RWPE1 (cell line): Measurements from ENCODE around the gene NUAK2.
A peak's percentile ranks its signal among the peaks of the same experiment; 100 is the strongest.

Source experiments
- CTCF ChIA-PET: fragments of 350-600 bp; sonication (Branson Sonifier 250); formaldehyde crosslinking; extraction: SDS; loops from one replicate; lab custom pipeline; 2021; lab: Yijun Ruan, JAX
- POLR2A ChIA-PET: fragments of 400-600 bp; formaldehyde crosslinking; extraction: SDS; loops from one replicate; lab custom pipeline; 2020; ENCODE audit warnings: antibody characterized with exemption; ENCODE audit not compliant: low non-redundant PET; lab: Yijun Ruan, JAX
- DNase-seq: peaks from one replicate; pipeline ENCODE4 v3.0.0; 2012; ENCODE audit warnings: low spot score
- H3K27ac ChIP-seq: fragments of 450-650 bp; 2 replicates; pipeline ENCODE4 v1.5.1; 2017
- TF ChIP-seq, protein P1 (sequence below): fragments of 450-650 bp; conservative IDR thresholded peaks from 2 replicates; pipeline ENCODE4 v1.5.1; 2017; ENCODE audit warnings: low read depth, mild to moderate bottlenecking

Gene NUAK2

GRCh38 chr1:205266611-205267305 lies 54.8 kb downstream of the NUAK2 start:
- ChIA-PET CTCF (interaction anchor here (0.6 to 1.7 kb wide), 8 partner anchors 10 to 87 kb away, joined by 3 to 8 read pairs (median 5); partner anchors contain the start of gene NUAK2), POLR2A (interaction anchor here (0.8 kb wide), 1 partner anchor 93 kb away, joined by 3 read pairs; no protein-coding TSS in a partner anchor)
- TF ChIP-seq, protein P1, sequence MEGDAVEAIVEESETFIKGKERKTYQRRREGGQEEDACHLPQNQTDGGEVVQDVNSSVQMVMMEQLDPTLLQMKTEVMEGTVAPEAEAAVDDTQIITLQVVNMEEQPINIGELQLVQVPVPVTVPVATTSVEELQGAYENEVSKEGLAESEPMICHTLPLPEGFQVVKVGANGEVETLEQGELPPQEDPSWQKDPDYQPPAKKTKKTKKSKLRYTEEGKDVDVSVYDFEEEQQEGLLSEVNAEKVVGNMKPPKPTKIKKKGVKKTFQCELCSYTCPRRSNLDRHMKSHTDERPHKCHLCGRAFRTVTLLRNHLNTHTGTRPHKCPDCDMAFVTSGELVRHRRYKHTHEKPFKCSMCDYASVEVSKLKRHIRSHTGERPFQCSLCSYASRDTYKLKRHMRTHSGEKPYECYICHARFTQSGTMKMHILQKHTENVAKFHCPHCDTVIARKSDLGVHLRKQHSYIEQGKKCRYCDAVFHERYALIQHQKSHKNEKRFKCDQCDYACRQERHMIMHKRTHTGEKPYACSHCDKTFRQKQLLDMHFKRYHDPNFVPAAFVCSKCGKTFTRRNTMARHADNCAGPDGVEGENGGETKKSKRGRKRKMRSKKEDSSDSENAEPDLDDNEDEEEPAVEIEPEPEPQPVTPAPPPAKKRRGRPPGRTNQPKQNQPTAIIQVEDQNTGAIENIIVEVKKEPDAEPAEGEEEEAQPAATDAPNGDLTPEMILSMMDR, result no peak
- DNase-seq, result no peak
- H3K27ac ChIP-seq, result peak overlapping the region; percentile 74

GRCh38 chr1:205263580-205264190 lies 57.9 kb downstream of the NUAK2 start:
- POLR2A ChIA-PET, result no interaction called here

DNA sequence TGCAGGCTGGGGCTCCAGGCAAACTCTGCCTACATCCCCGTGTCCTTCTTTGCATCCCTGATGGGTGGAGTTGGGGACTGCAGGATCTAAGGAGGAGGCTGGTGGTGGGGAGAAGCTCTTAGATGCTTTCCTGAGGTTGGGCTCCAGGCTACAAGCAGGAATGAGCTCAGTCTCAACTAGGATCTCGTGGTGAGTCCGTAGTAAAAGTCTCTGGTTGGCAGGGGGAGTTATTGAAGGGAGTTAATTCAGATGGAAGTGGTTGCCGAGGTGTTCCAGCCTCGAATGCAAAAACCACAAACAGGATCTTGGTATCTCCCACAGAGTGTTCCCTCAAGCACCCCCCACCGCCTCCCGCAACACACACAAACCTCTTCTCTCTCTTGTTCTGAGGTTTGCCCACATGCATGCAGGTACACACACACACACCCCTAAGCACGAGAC lies 58.8 kb downstream of the NUAK2 start:
- peak overlapping the region; percentile 33; the same call in 1 of the 2 replicates for H3K27ac ChIP-seq
- CTCF ChIA-PET, result interaction anchor here (0.6 to 1.8 kb wide), 4 partner anchors 11 to 58 kb away, joined by 3 to 6 read pairs (median 4); no protein-coding TSS in a partner anchor
- no peak for DNase-seq
- POLR2A ChIA-PET, result no interaction called here
- TF ChIP-seq, protein P1, result no peak

More at GRCh38 chr1:205263580-205264190, 57.9 kb downstream of the NUAK2 start:
- CTCF ChIA-PET, result interaction anchor here (0.6 to 1.8 kb wide), 7 partner anchors 9 to 89 kb away, joined by 3 to 6 read pairs (median 4); no protein-coding TSS in a partner anchor
- H3K27ac ChIP-seq, result peak overlapping the region; percentile 23
- no peak for DNase-seq
- TF ChIP-seq, protein P1, result no peak

DNA sequence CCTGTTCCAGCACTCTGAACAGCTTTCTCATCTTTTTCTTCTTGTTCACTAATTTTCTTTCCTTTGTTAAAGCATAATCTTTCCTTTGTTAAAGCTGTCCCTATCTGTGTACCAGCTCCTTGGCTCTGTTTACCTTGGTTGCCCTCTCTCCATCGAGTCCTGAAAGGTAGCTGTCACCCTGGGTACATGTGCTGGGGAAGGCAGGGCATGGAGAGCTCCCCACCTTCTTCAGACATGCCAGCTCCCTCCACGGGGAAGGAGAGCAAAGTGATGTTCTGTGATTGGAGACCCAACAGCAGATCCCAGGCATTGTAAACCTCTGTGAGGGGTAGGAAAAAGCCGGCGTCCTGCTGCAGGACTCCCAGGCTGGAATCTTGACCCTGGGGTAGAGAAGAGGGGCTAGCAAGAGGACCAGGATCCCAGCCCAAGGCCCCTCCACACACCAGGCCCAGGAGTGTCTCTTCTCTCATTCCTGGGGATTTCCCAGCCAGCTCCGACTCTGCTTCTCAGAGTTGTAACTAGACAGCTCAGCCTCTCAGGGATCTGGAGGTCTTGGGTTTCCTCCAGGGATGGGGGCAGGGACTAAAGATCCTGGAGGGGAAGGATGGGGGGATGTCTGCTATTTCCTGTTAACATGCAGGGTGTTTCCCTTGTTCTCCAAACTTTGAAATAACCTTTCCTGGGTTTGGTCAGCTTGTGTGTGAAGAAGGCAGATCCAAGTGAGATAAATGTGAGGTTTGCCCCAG lies 59.4 kb downstream of the NUAK2 start:
- peak overlapping the region; percentile 33; the same call in 1 of the 2 replicates for H3K27ac ChIP-seq
- POLR2A ChIA-PET, result no interaction called here
- CTCF ChIA-PET, result interaction anchor here (0.5 to 6.7 kb wide), 9 partner anchors 11 to 201 kb away, joined by 3 to 48 read pairs (median 3); no protein-coding TSS in a partner anchor
- no peak for DNase-seq
- TF ChIP-seq, protein P1, result no peak

DNA sequence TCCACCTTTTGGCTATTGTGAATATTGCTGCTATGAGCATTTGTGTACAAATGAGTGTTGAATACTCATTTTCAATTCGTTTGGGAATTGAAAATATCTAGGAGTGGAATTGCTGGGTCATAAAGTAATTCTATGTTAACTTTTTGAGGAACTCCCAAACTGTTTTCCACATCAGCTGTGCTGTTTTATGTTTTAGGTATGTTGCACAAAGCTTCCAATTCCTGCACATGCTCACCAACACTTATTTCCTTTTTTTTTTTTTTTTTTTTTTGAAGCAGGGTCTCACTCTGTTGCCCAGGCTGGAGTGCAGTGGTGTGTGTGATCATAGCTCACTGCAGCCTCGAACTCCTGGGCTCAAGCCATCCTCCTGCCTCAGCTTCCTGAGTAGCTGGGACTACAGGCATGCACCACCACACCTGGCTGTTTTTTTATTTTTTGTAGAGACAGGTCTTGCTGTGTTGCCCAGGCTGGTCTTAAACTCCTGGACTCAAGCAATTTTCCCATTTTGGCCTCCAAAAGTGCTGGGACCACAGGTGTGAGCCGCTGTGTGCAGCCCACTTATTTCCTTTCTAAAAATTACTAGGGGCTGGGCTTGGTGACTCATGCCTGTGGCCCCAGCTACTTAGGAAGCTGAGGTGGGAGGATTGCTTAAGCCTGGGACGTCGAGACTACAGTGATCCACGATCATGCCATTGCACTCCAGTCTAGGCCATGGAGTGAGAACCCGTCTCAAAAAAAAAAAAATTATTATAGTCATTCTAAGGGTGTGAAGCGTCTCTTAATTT lies 60.4 kb downstream of the NUAK2 start:
- peak overlapping the region; percentile 42 for H3K27ac ChIP-seq
- TF ChIP-seq, protein P1, result no peak
- POLR2A ChIA-PET, result no interaction called here
- no peak for DNase-seq
- CTCF ChIA-PET, result interaction anchor here (0.6 to 7.6 kb wide), 9 partner anchors 11 to 224 kb away, joined by 3 to 166 read pairs (median 4); partner anchors contain the start of gene TMCC2
